WTC11 (cell line): ENCODE measurements around the gene GOSR2. TPM values are rescaled to one million over a fixed set of nuclear protein-coding genes. Genes with fewer than 3 reads are reported as not detected.

Experiments used
- ATAC-seq: fragments of 200-7000 bp; cut with Tn5 transposase; 2 replicates; pipeline ENCODE4 v1.10.0; 2021; ENCODE audit warnings: mild to moderate bottlenecking, moderate library complexity
- CTCF ChIA-PET: fragments of 300-600 bp; sonication (Branson Sonifier 250); formaldehyde crosslinking; loops from one replicate; lab custom pipeline; 2021; ENCODE audit warnings: antibody characterized with exemption; lab: Charles Lee
- POLR2A ChIA-PET: fragments of 350-600 bp; sonication (Branson Sonifier 250); formaldehyde crosslinking; loops from one replicate; lab custom pipeline; 2021; ENCODE audit warnings: antibody characterized with exemption; lab: Charles Lee
- DNase-seq: peaks from one replicate; pipeline ENCODE4 v3.0.0; 2021; ENCODE audit warnings: low spot score
- H3K27ac Mint-ChIP-seq: 2 replicates; pipeline ENCODE4 v1.8.0; 2021; ENCODE audit warnings: mixed read lengths
- H3K27me3 Mint-ChIP-seq: 2 replicates; pipeline ENCODE4 v1.8.0; 2021; ENCODE audit warnings: low read depth, mild to moderate bottlenecking, moderate library complexity, mixed read lengths
- H3K36me3 Mint-ChIP-seq: 2 replicates; pipeline ENCODE4 v1.8.0; 2021; ENCODE audit warnings: mixed read lengths
- H3K4me1 Mint-ChIP-seq: 2 replicates; pipeline ENCODE4 v1.8.0; 2022; ENCODE audit warnings: mixed read lengths
- H3K4me3 Mint-ChIP-seq: 2 replicates; pipeline ENCODE4 v1.8.0; 2021; ENCODE audit warnings: mild to moderate bottlenecking, moderate library complexity, mixed read lengths
- H3K9me3 Mint-ChIP-seq: 2 replicates; pipeline ENCODE4 v1.8.0; 2021; ENCODE audit warnings: mixed read lengths
- ATF1 ChIP-seq: sonication (generic); formaldehyde crosslinking; IDR thresholded peaks from 2 replicates; pipeline ENCODE4 v1.8.1; 2023; ENCODE audit warnings: mild to moderate bottlenecking, moderate library complexity, missing genetic modification reagents
- CREB1 ChIP-seq: sonication (generic); formaldehyde crosslinking; IDR thresholded peaks from 2 replicates; pipeline ENCODE4 v1.8.0; 2023; ENCODE audit warnings: mild to moderate bottlenecking, missing genetic modification reagents
- ELF4 ChIP-seq: sonication (generic); formaldehyde crosslinking; IDR thresholded peaks from 2 replicates; pipeline ENCODE4 v1.8.1; 2022; ENCODE audit warnings: low read depth, mild to moderate bottlenecking, moderate library complexity, missing genetic modification reagents
- EMX1 ChIP-seq: fragments of 250-450 bp; sonication (Bioruptor Pico); IDR thresholded peaks from 2 replicates; pipeline ENCODE4 v1.8.0; 2021; ENCODE audit warnings: mild to moderate bottlenecking
- ESRRA ChIP-seq: sonication (generic); formaldehyde crosslinking; IDR thresholded peaks from 2 replicates; pipeline ENCODE4 v1.8.1; 2022; ENCODE audit warnings: mild to moderate bottlenecking, missing genetic modification reagents, borderline replicate concordance
- JAZF1 ChIP-seq: fragments of 250-450 bp; sonication (Bioruptor Pico); IDR thresholded peaks from 2 replicates; pipeline ENCODE4 v1.9.0; 2021; ENCODE audit warnings: moderate library complexity, mild to moderate bottlenecking, inconsistent platforms
- NFATC4 ChIP-seq: fragments of 250-450 bp; sonication (Bioruptor Pico); IDR thresholded peaks from 2 replicates; pipeline ENCODE4 v1.9.0; 2021; ENCODE audit warnings: mild to moderate bottlenecking
- NFE2L1 ChIP-seq: sonication (generic); formaldehyde crosslinking; IDR thresholded peaks from 2 replicates; pipeline ENCODE4 v1.8.1; 2023; ENCODE audit warnings: missing genetic modification reagents
- RELA ChIP-seq: sonication (generic); formaldehyde crosslinking; IDR thresholded peaks from 2 replicates; pipeline ENCODE4 v1.8.1; 2022; ENCODE audit warnings: missing genetic modification reagents, mild to moderate bottlenecking, borderline replicate concordance
- SMAD4 ChIP-seq: sonication (generic); formaldehyde crosslinking; IDR thresholded peaks from 2 replicates; pipeline ENCODE4 v1.8.0; 2022; ENCODE audit warnings: mild to moderate bottlenecking, missing genetic modification reagents
- SOX15 ChIP-seq: fragments of 250-450 bp; sonication (Bioruptor Pico); IDR thresholded peaks from 2 replicates; pipeline ENCODE4 v1.9.0; 2021; ENCODE audit warnings: mild to moderate bottlenecking
- ZBTB21 ChIP-seq: sonication (generic); formaldehyde crosslinking; IDR thresholded peaks from 2 replicates; pipeline ENCODE4 v1.8.1; 2023; ENCODE audit warnings: mild to moderate bottlenecking, missing genetic modification reagents, borderline replicate concordance
- ZNF263 ChIP-seq: sonication (generic); formaldehyde crosslinking; IDR thresholded peaks from 2 replicates; pipeline ENCODE4 v1.8.1; 2022; ENCODE audit warnings: low read depth, mild to moderate bottlenecking, moderate library complexity, missing genetic modification reagents
- ZNF416 ChIP-seq: fragments of 250-450 bp; sonication (Bioruptor Pico); IDR thresholded peaks from 2 replicates; pipeline ENCODE4 v1.9.0; 2021; ENCODE audit warnings: mild to moderate bottlenecking, inconsistent platforms
- ZNF423 ChIP-seq: fragments of 250-450 bp; sonication (Bioruptor Pico); IDR thresholded peaks from 2 replicates; pipeline ENCODE4 v2.1.2; 2022; ENCODE audit warnings: mild to moderate bottlenecking, moderate library complexity
- ZNF671 ChIP-seq: fragments of 250-450 bp; sonication (Bioruptor Pico); IDR thresholded peaks from 2 replicates; pipeline ENCODE4 v1.8.0; 2021; ENCODE audit warnings: mild to moderate bottlenecking
- total RNA-seq: library from RNA; stranded (reverse); gene quantifications from 3 replicates; pipeline ENCODE4 v1.2.3, GENCODE V29; 2021
- TF ChIP-seq, protein P1 (sequence below): sonication (generic); formaldehyde crosslinking; IDR thresholded peaks from 2 replicates; pipeline ENCODE4 v1.8.0; 2022; ENCODE audit warnings: mild to moderate bottlenecking, missing genetic modification reagents
- TF ChIP-seq, protein P2 (sequence below): sonication (generic); formaldehyde crosslinking; IDR thresholded peaks from 2 replicates; pipeline ENCODE4 v1.8.0; 2022; ENCODE audit warnings: mild to moderate bottlenecking, missing genetic modification reagents
- TF ChIP-seq, protein P3 (sequence below): fragments of 250-450 bp; sonication (Bioruptor Pico); IDR thresholded peaks from 2 replicates; pipeline ENCODE4 v1.8.0; 2021; ENCODE audit warnings: mild to moderate bottlenecking
- TF ChIP-seq, protein P4 (sequence below): sonication (generic); formaldehyde crosslinking; IDR thresholded peaks from 2 replicates; pipeline ENCODE4 v1.8.1; 2023; ENCODE audit warnings: mild to moderate bottlenecking, moderate library complexity, missing genetic modification reagents
- TF ChIP-seq, protein P5 (sequence below): fragments of 250-450 bp; sonication (Bioruptor Pico); IDR thresholded peaks from 2 replicates; pipeline ENCODE4 v1.9.0; 2021; ENCODE audit warnings: mild to moderate bottlenecking
- TF ChIP-seq, protein P6 (sequence below): sonication (generic); formaldehyde crosslinking; IDR thresholded peaks from 2 replicates; pipeline ENCODE4 v1.8.1; 2023; ENCODE audit warnings: mild to moderate bottlenecking, missing genetic modification reagents
- TF ChIP-seq, protein P7 (sequence below): sonication (generic); formaldehyde crosslinking; IDR thresholded peaks from 2 replicates; pipeline ENCODE4 v1.8.0; 2022; ENCODE audit warnings: mild to moderate bottlenecking, missing genetic modification reagents
- TF ChIP-seq, protein P8 (sequence below): sonication (generic); formaldehyde crosslinking; conservative IDR thresholded peaks from 2 replicates; pipeline ENCODE4 v1.8.1; 2023; ENCODE audit warnings: mild to moderate bottlenecking, low read depth, missing genetic modification reagents, moderate library complexity

GOSR2 gene
- total RNA-seq, 1 experiment from 2014 or later: 45.8 TPM

DNA sequence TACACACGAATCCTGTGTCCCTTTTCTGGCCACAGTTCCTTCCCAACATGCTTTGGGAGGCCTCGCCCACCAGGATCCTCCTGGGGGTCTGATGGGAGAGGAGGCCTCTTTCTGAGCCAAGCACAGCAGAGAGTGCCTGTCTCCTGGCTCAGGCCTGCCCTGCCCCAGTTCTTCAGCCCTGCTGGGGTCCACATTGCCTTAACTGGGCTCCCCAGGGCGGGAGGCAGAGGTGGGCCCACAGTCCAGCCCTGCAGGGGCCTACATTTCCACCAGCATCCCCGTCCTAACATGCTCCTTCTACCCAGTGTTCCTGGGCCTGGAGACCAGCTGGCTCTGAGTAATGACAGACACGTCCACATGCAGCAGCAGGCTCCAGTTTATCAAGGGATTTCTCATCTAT lies 41.9 kb upstream of the GOSR2 start:
- Mint-ChIP-seq H3K27ac (no peak overlapping the region), H3K9me3 (no peaks in the 10 kb centered on the region), H3K4me3 (no peak overlapping the region), H3K36me3 (no peaks in the 10 kb centered on the region), H3K4me1 (0 out of 2 replicates have a peak, but pooled peaks cover 2% of the 10 kb centered on the region), H3K27me3 (no peaks in the 10 kb centered on the region)
- ATAC-seq (no peak), DNase-seq (no peak)
- TF ChIP-seq, protein P1, sequence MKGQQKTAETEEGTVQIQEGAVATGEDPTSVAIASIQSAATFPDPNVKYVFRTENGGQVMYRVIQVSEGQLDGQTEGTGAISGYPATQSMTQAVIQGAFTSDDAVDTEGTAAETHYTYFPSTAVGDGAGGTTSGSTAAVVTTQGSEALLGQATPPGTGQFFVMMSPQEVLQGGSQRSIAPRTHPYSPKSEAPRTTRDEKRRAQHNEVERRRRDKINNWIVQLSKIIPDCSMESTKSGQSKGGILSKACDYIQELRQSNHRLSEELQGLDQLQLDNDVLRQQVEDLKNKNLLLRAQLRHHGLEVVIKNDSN: no peak
- no peak for TF ChIP-seq SOX15 (CRISPR knock-in tag)
- TF ChIP-seq, protein P2, sequence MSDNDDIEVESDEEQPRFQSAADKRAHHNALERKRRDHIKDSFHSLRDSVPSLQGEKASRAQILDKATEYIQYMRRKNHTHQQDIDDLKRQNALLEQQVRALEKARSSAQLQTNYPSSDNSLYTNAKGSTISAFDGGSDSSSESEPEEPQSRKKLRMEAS: no peak
- TF ChIP-seq RELA (CRISPR knock-in tag): no peak
- TF ChIP-seq ATF1 (CRISPR knock-in tag): no peak
- TF ChIP-seq ZBTB21 (CRISPR knock-in tag): no peak
- TF ChIP-seq, protein P3, sequence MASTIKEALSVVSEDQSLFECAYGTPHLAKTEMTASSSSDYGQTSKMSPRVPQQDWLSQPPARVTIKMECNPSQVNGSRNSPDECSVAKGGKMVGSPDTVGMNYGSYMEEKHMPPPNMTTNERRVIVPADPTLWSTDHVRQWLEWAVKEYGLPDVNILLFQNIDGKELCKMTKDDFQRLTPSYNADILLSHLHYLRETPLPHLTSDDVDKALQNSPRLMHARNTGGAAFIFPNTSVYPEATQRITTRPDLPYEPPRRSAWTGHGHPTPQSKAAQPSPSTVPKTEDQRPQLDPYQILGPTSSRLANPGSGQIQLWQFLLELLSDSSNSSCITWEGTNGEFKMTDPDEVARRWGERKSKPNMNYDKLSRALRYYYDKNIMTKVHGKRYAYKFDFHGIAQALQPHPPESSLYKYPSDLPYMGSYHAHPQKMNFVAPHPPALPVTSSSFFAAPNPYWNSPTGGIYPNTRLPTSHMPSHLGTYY (CRISPR knock-in tag): no peak
- TF ChIP-seq ELF4 (CRISPR knock-in tag): no peak
- TF ChIP-seq ESRRA (CRISPR knock-in tag): no peak
- TF ChIP-seq EMX1 (CRISPR knock-in tag): no peak
- no peak for TF ChIP-seq JAZF1 (CRISPR knock-in tag)
- TF ChIP-seq CREB1 (CRISPR knock-in tag): no peak
- TF ChIP-seq, protein P4, sequence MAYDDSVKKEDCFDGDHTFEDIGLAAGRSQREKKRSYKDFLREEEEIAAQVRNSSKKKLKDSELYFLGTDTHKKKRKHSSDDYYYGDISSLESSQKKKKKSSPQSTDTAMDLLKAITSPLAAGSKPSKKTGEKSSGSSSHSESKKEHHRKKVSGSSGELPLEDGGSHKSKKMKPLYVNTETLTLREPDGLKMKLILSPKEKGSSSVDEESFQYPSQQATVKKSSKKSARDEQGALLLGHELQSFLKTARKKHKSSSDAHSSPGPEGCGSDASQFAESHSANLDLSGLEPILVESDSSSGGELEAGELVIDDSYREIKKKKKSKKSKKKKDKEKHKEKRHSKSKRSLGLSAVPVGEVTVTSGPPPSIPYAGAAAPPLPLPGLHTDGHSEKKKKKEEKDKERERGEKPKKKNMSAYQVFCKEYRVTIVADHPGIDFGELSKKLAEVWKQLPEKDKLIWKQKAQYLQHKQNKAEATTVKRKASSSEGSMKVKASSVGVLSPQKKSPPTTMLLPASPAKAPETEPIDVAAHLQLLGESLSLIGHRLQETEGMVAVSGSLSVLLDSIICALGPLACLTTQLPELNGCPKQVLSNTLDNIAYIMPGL (CRISPR knock-in tag): no peak
- TF ChIP-seq, protein P5, sequence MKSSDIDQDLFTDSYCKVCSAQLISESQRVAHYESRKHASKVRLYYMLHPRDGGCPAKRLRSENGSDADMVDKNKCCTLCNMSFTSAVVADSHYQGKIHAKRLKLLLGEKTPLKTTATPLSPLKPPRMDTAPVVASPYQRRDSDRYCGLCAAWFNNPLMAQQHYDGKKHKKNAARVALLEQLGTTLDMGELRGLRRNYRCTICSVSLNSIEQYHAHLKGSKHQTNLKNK (CRISPR knock-in tag): no peak
- TF ChIP-seq NFE2L1: no peak
- TF ChIP-seq ZNF263 (CRISPR knock-in tag): no peak
- TF ChIP-seq ZNF671: no peak
- TF ChIP-seq, protein P6, sequence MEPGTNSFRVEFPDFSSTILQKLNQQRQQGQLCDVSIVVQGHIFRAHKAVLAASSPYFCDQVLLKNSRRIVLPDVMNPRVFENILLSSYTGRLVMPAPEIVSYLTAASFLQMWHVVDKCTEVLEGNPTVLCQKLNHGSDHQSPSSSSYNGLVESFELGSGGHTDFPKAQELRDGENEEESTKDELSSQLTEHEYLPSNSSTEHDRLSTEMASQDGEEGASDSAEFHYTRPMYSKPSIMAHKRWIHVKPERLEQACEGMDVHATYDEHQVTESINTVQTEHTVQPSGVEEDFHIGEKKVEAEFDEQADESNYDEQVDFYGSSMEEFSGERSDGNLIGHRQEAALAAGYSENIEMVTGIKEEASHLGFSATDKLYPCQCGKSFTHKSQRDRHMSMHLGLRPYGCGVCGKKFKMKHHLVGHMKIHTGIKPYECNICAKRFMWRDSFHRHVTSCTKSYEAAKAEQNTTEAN (CRISPR knock-in tag): no peak
- ChIA-PET POLR2A (no interaction called here), CTCF (no interaction called here)

DNA sequence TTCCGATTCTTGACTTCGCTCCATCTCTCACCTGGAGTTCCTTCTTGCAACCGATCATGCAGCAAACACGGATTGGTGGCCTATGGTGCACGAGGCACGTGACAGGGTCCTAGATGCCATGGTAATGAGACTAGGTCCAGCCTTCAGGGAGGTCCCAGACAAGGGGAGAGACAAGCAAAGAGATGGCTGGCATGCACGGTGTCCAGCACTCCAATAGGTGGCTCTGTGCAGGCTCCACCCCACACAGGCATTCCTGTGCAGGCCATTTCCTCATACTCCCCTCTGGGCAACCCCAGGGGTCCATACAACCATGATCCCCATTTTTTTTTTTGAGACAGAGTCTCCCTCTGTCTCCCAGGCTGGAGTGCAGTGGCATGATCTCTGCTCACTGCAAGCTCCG lies 40.3 kb upstream of the GOSR2 start:
- H3K4me3 Mint-ChIP-seq: no peak overlapping the region
- H3K9me3 Mint-ChIP-seq: no peaks in the 10 kb centered on the region
- no peaks in the 10 kb centered on the region for H3K36me3 Mint-ChIP-seq
- H3K4me1 Mint-ChIP-seq: 0 out of 2 replicates have a peak, but pooled peaks cover 2% of the 10 kb centered on the region
- ATAC-seq (no peak), DNase-seq (no peak)
- ChIA-PET POLR2A (no interaction called here), CTCF (no interaction called here)
- TF ChIP-seq, protein P7, sequence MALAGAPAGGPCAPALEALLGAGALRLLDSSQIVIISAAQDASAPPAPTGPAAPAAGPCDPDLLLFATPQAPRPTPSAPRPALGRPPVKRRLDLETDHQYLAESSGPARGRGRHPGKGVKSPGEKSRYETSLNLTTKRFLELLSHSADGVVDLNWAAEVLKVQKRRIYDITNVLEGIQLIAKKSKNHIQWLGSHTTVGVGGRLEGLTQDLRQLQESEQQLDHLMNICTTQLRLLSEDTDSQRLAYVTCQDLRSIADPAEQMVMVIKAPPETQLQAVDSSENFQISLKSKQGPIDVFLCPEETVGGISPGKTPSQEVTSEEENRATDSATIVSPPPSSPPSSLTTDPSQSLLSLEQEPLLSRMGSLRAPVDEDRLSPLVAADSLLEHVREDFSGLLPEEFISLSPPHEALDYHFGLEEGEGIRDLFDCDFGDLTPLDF (CRISPR knock-in tag): no peak
- no peak for TF ChIP-seq NFATC4 (CRISPR knock-in tag)
- TF ChIP-seq, protein P8, sequence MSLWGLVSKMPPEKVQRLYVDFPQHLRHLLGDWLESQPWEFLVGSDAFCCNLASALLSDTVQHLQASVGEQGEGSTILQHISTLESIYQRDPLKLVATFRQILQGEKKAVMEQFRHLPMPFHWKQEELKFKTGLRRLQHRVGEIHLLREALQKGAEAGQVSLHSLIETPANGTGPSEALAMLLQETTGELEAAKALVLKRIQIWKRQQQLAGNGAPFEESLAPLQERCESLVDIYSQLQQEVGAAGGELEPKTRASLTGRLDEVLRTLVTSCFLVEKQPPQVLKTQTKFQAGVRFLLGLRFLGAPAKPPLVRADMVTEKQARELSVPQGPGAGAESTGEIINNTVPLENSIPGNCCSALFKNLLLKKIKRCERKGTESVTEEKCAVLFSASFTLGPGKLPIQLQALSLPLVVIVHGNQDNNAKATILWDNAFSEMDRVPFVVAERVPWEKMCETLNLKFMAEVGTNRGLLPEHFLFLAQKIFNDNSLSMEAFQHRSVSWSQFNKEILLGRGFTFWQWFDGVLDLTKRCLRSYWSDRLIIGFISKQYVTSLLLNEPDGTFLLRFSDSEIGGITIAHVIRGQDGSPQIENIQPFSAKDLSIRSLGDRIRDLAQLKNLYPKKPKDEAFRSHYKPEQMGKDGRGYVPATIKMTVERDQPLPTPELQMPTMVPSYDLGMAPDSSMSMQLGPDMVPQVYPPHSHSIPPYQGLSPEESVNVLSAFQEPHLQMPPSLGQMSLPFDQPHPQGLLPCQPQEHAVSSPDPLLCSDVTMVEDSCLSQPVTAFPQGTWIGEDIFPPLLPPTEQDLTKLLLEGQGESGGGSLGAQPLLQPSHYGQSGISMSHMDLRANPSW: no peak
- TF ChIP-seq ZNF416 (CRISPR knock-in tag): no peak
- TF ChIP-seq ZNF423 (CRISPR knock-in tag): no peak
- TF ChIP-seq ELF4 (CRISPR knock-in tag): no peak
- TF ChIP-seq ATF1 (CRISPR knock-in tag): no peak
- TF ChIP-seq SMAD4 (CRISPR knock-in tag): no peak
- no peak for TF ChIP-seq ESRRA (CRISPR knock-in tag)
- TF ChIP-seq EMX1 (CRISPR knock-in tag): no peak
- H3K27me3 Mint-ChIP-seq: peaks cover 4% of the 10 kb centered on the region; the same call in 1 of the 2 replicates
- no peak overlapping the region for H3K27ac Mint-ChIP-seq
